Endothelial cell of umbilical vein (primary cell): ENCODE results near the gene GRSF1. TPM values are rescaled to one million over a fixed set of nuclear protein-coding genes. Genes with fewer than 3 reads are reported as not detected.

Experiments
- BruUV-seq: library from RNA; stranded (reverse); fragments of 400-500 nt; replicated peaks from 2 replicates; lab custom pipeline; 2021; lab: Mats Ljungman, UMichigan
- CTCF ChIA-PET: fragments of 300-600, 350-600 bp; sonication (Branson Sonifier 250); formaldehyde crosslinking; loops from one replicate; lab custom pipeline; 2021; ENCODE audit warnings: antibody characterized with exemption, inconsistent platforms; lab: Charles Lee
- POLR2A ChIA-PET: fragments of 300-600, 350-600 bp; sonication (Branson Sonifier 250); formaldehyde crosslinking; loops from one replicate; lab custom pipeline; 2021; ENCODE audit warnings: antibody characterized with exemption, inconsistent platforms; lab: Charles Lee
- DNase-seq: peaks from one replicate; pipeline ENCODE4 v3.0.0-alpha.2; 2011; ENCODE audit warnings: low read depth, low spot score
- FAIRE-seq: peaks from 2 replicates; lab custom pipeline; 2011; peaks lifted over from hg19 to GRCh38; lab: Jason Lieb, UNC
- H2AFZ ChIP-seq: 2 replicates; pipeline ENCODE4 v1.6.0; 2012; ENCODE audit warnings: low read depth, low read length, control low read depth, inconsistent platforms
- H3K27ac ChIP-seq: 2 replicates; pipeline ENCODE4 v1.5.1; 2011; ENCODE audit warnings: low read depth, mild to moderate bottlenecking, control low read depth, low read length, moderate library complexity; ENCODE audit not compliant: insufficient read depth
- H3K27me3 ChIP-seq, 2 experiments: 2 replicates each; pipeline versions ENCODE4 v1.6.0 to v1.6.1; 2011; ENCODE audit warnings: low read length in 2 of 2, mixed read lengths in 1 of 2; ENCODE audit not compliant: control insufficient read depth in 2 of 2, insufficient read depth in 2 of 2
- H3K36me3 ChIP-seq, 2 experiments: 2 replicates in 1 of 2; 3 replicates in 1 of 2; pipeline ENCODE4 v1.5.1; 2011; ENCODE audit warnings: low read length in 2 of 2, mild to moderate bottlenecking in 1 of 2, moderate library complexity in 1 of 2; ENCODE audit not compliant: control insufficient read depth in 2 of 2, insufficient read depth in 2 of 2; ENCODE audit errors: extremely low read depth in 1 of 2
- H3K4me1 ChIP-seq: 3 replicates; pipeline ENCODE4 v1.5.1; 2011; ENCODE audit warnings: mild to moderate bottlenecking, low read length; ENCODE audit not compliant: control insufficient read depth, insufficient read depth; ENCODE audit errors: extremely low read depth
- H3K4me2 ChIP-seq: 2 replicates; pipeline ENCODE4 v1.6.1; 2011; ENCODE audit warnings: low read length, control low read depth, mixed read lengths; ENCODE audit not compliant: insufficient read depth
- H3K4me3 ChIP-seq, 3 experiments: fragments of 200-600 bp in 1 of 3; sonication (generic), shearing (Covaris generic) in 1 of 3; replicated peaks in 1 of 3; 2 replicates each; pipeline ENCODE4 v1.5.1; 2011 to 2016; ENCODE audit warnings: control low read depth in 3 of 3, low read length in 3 of 3, mild to moderate bottlenecking in 2 of 3, inconsistent platforms in 1 of 3, low read depth in 1 of 3, moderate library complexity in 1 of 3; ENCODE audit not compliant: insufficient read depth in 1 of 3
- H3K79me2 ChIP-seq: 2 replicates; pipeline ENCODE4 v1.6.0; 2012; ENCODE audit warnings: low read length, inconsistent platforms; ENCODE audit not compliant: control insufficient read depth, insufficient read depth
- H3K9ac ChIP-seq: replicated peaks from 2 replicates; pipeline ENCODE3; 2011; ENCODE audit warnings: low read length, control low read depth; ENCODE audit not compliant: insufficient read depth; ENCODE audit errors: extremely low read depth
- H3K9me1 ChIP-seq: replicated peaks from 3 replicates; pipeline ENCODE4 v1.6.0; 2011; ENCODE audit warnings: mild to moderate bottlenecking, low read length; ENCODE audit not compliant: control insufficient read depth, insufficient read depth; ENCODE audit errors: extremely low read depth
- H3K9me3 ChIP-seq: replicated peaks from 2 replicates; pipeline ENCODE4 v1.5.1; 2012; ENCODE audit warnings: low read length, inconsistent platforms; ENCODE audit not compliant: control insufficient read depth, insufficient read depth
- H4K20me1 ChIP-seq: replicated peaks from 2 replicates; pipeline ENCODE3; 2011; ENCODE audit warnings: mild to moderate bottlenecking, low read length; ENCODE audit not compliant: control insufficient read depth, insufficient read depth; ENCODE audit errors: extremely low read depth
- CTCF ChIP-seq, 2 donors: IDR thresholded peaks; 1 replicate in 1 of 2; 2 replicates in 1 of 2; pipeline ENCODE4 v1.5.1; 2011; ENCODE audit warnings: low read length in 2 of 2, mild to moderate bottlenecking in 2 of 2, moderate library complexity in 2 of 2, control low read depth in 1 of 2, inconsistent platforms in 1 of 2, low read depth in 1 of 2; ENCODE audit not compliant: insufficient read depth in 1 of 2; ENCODE audit errors: extremely low read depth in 1 of 2
- EZH2 ChIP-seq: IDR thresholded peaks from 2 replicates; pipeline ENCODE4 v1.6.1; 2012; ENCODE audit warnings: borderline replicate concordance, low read depth, mild to moderate bottlenecking, moderate library complexity, low read length, inconsistent platforms; ENCODE audit not compliant: severe bottlenecking
- FOS ChIP-seq: IDR thresholded peaks from 2 replicates; pipeline ENCODE4 v1.6.1; 2011; ENCODE audit warnings: mild to moderate bottlenecking, low read length, moderate library complexity, borderline replicate concordance; ENCODE audit not compliant: insufficient read depth
- GATA2 ChIP-seq: IDR thresholded peaks from 2 replicates; pipeline ENCODE4 v1.7.0; 2011; ENCODE audit warnings: low read depth, mild to moderate bottlenecking, moderate library complexity, mixed read lengths, low read length; ENCODE audit not compliant: insufficient read length, insufficient read depth
- JUN ChIP-seq: IDR thresholded peaks from 2 replicates; pipeline ENCODE4 v1.6.1; 2011; ENCODE audit warnings: borderline replicate concordance, low read depth; ENCODE audit not compliant: insufficient read length, insufficient read depth
- MYC ChIP-seq: IDR thresholded peaks from one replicate; pipeline ENCODE4 v1.6.1; 2011; ENCODE audit warnings: mild to moderate bottlenecking, low read depth, low read length
- POLR2A ChIP-seq: IDR thresholded peaks from 2 replicates; pipeline ENCODE4 v1.6.1; 2012; ENCODE audit warnings: low read depth, mild to moderate bottlenecking, control low read depth, low read length
- POLR2AphosphoS5 ChIP-seq: IDR thresholded peaks from 2 replicates; pipeline ENCODE4 v1.6.1; 2012; ENCODE audit warnings: low read depth, mild to moderate bottlenecking, control low read depth, low read length, moderate library complexity; ENCODE audit not compliant: insufficient read depth
- dilution Hi-C: fragments of 300-500 bp; cut with MboI; formaldehyde crosslinking; loops from one replicate; pipeline ENCODE4 v1.15.0; 2019; ENCODE audit warnings: low sequenced_read_pairs; ENCODE audit not compliant: extremely low pct_ligation_motif_present
- intact Hi-C: fragments of 100-400 bp; cut with micrococcal nuclease; formaldehyde crosslinking; loops from one replicate; pipeline ENCODE4 v1.10.0; 2022
- polyA plus RNA-seq, 4 experiments: library from polyadenylated mRNA; depleted of rRNA in 3 of 4; stranded (reverse) in 3 of 4; unstranded in 1 of 4; fragments of >200 nt; gene quantifications; 2 replicates each; pipeline versions ENCODE4 v1.2.1 to v1.2.3, GENCODE V29; 2011 to 2012; ENCODE audit warnings: missing spikeins in 1 of 4
- total RNA-seq: library from RNA; stranded (reverse); gene quantifications from 2 replicates; pipeline ENCODE4 v1.2.3, GENCODE V29; 2021
- TF ChIP-seq, protein P1 (sequence below): IDR thresholded peaks from 2 replicates; pipeline ENCODE4 v1.6.1; 2011; ENCODE audit not compliant: insufficient read depth, insufficient read length

Gene GRSF1
- total and polyA plus RNA-seq, 2 donors (not counting 3 experiments of a cell fraction or from before 2014, with no cell fraction given), result 29.1 to 70.7 TPM

DNA sequence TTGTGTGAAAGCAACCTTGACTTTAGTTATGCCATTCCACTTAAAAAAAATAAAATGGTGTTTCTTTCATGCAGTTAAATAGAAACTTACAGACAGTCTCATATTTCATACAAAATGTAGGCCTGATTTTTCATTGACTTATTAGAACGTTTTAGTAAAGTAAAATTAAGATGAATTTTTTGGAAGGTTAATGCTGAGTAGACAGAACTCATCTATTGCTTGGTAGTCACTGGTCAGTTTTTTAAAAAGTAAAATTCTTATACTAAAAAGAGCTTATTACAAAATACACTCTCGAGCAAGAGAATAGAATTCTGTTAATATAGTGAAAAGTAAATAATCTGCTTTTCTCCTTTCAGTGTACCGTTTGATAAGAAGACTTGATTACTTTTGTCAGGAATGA lies 41.0 kb upstream of the GRSF1 start:
- H3K9ac ChIP-seq, result no peak overlapping the region
- no peaks in the 10 kb centered on the region for H4K20me1 ChIP-seq
- H3K79me2 ChIP-seq, result no peaks in the 10 kb centered on the region
- H3K4me1 ChIP-seq, result no peaks in the 10 kb centered on the region
- no peaks in the 10 kb centered on the region for H3K36me3 ChIP-seq
- no peak overlapping the region for H3K4me2 ChIP-seq
- TF ChIP-seq, protein P1, sequence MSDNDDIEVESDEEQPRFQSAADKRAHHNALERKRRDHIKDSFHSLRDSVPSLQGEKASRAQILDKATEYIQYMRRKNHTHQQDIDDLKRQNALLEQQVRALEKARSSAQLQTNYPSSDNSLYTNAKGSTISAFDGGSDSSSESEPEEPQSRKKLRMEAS, result no peak
- no peak for TF ChIP-seq POLR2AphosphoS5
- no peak for TF ChIP-seq JUN
- TF ChIP-seq EZH2, result no peak
- TF ChIP-seq CTCF (IDR thresholded peaks at IDR 0.05; ENCODE audit: extremely low read depth in 1 of 2, insufficient read depth in 1 of 2, low read depth in 1 of 2, low read length in 2 of 2), result no peak
- no peak for TF ChIP-seq GATA2
- TF ChIP-seq POLR2A, result no peak
- no peak for TF ChIP-seq FOS
- TF ChIP-seq MYC, result no peak
- ChIA-PET CTCF (no interaction called here), POLR2A (no interaction called here)
- no peak for FAIRE-seq
- H3K27me3 ChIP-seq, result no peaks in the 10 kb centered on the region
- no peak overlapping the region for H3K27ac ChIP-seq
- intact Hi-C loops (no loop called here), dilution Hi-C loops (no loop called here)
- DNase-seq, result no peak
- H3K4me3 ChIP-seq, result no peak overlapping the region
- no peak overlapping the region for H2AFZ ChIP-seq
- BruUV-seq, result no TSS peak
- H3K9me1 ChIP-seq, result no peaks in the 10 kb centered on the region
- no peaks in the 10 kb centered on the region for H3K9me3 ChIP-seq
